ENCODE data around the gene AKAP13.

AKAP13 gene

DNA sequence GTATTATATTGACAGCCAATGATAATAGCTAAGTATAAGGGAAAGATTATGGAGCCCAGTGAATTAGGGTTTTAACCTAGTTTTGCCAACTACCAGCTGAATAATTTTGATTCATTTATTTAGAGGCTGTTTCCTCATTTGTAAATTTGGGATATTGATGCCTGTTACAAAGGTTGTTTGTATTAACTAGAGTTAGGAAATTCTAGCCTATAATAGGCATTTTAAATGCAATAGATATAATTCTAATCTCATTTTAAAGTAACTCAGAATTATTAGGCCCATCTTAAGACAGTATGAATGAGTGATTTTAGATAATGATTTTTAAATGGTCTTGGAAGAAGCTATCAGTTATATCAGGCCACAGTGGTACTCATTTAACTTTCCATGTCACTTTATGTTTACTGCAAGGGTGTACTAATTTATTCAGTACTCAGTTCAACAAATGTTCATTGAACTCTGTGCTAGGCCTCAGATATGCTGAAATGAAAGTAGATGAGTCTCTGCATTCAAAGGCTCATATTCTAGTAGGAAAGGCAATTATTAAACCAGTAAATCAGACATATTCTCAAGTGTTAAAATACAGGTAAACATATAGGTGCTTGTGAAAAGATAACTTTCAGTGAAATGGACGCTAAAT lies 213.5 kb downstream of the AKAP13 start:
- no peak for DNase-seq

GRCh38 chr15:85595804-85596536 lies 215.6 kb downstream of the AKAP13 start:
- no peak for DNase-seq

DNA sequence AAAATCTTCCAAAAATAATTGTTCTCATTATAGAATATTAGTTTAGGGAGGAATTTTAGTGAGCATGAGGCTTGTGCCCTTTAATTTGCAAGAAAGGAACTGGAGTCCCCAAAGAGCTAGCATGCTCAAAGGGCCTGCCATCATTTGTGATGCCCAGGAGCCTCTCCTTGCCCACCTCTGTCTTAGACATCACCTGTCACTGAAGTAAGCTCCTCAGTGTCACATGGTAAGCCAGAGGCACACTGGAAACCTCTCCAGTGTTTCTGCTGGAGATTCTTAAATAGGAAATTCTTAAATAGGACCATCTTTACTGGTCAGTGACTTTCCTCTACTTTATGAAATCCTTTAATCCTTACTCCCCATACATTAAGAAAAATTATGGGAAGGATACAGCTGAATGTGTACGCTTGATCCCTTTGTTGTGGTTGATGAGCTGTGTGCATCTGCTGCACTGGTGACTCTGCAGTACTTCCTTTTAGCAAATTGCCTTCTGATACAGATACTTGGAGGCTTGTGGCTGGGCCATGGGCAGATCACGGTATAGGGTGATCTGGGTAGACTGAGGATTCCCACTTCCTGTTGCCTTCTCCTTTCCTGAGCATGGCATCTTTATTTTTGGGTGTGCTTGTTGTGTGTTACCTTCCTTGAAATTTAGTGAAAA lies 216.9 kb downstream of the AKAP13 start:
- DNase-seq: no peak

- DNase-seq: no peak
These were observed 217.8 kb downstream of the AKAP13 start for GRCh38 chr15:85598219-85598618.

- DNase-seq: no peak
These were observed 218.5 kb downstream of the AKAP13 start for GRCh38 chr15:85598718-85599398.

GRCh38 chr15:85600001-85600400 lies 219.6 kb downstream of the AKAP13 start:
- DNase-seq: no peak

DNA sequence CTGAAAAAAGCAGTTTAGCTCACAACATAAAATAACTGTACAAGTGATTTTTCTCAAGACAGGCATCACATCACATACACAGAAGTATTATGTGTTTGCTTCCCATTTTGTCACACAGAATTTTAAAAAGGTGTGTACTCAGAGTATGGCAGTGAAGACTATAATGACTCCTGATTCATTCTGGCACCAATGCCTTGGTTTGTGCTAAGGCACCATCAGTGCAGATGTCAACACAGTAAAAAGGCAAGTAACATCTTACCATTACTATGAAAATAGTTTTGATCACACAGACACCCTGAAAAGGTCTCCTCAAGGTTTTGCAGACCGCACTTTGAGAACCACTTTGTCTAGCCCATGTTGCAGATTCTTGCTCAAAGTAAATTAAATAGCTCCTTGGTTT lies 222.8 kb downstream of the AKAP13 start:
- DNase-seq: no peak

DNA sequence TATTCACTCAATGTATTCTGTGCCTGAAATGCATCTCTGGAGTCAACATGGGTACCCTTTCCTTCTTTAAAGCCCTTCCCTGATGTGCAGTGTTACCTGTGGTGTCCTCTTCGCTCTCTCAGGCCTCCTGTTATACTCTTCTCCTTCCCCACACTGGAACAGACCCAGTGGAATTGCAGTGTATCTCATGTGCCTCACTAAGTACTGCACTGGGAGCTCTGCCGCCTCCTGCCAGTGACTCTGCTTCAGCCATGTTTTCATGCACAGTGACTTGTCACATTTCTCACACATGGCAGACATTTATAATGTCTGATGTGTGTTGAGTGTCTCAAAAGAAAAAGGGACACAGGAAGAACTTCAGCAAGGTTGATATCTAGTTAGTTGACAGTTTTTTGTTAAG lies 223.3 kb downstream of the AKAP13 start:
- no peak for DNase-seq

DNA sequence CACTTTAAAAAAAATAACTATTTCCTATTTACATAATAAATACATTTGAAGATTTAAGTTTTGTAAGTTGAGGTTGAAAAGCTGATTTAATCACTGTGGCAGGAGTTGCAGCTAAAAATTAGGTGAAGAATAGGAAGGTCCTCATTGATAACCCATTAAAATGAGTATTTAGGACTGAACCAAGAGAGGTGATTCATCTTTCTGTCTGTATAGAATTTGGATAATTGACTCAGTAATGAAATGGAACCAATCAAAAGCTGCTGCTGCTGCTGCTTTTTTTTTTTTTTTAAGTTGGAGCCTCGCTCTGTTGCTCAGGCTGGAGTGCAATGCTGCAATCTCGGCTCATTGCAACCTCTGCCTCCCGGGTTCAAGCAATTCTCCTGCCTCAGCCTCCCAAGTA lies 223.8 kb downstream of the AKAP13 start:
- DNase-seq: no peak

DNA sequence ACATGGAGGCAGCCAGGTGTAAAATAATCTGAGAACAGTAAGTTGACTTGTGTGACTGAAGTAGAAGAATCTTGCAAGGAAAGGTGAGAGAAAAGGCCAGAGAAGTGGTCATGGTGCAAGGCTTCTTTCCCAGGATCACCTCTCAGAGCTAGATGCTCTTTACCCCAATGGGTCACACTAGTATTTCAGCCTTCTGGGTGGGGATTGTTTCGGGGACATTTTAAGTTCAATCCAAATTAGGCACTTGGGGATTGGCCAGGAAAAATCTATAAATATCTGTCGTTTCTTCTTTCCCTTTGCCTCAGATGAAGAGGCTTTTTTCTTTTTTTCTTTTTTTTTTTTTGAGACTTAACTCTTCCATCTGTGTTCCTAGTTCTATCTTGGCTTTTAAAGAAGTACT lies 226.3 kb downstream of the AKAP13 start:
- DNase-seq: no peak

DNA sequence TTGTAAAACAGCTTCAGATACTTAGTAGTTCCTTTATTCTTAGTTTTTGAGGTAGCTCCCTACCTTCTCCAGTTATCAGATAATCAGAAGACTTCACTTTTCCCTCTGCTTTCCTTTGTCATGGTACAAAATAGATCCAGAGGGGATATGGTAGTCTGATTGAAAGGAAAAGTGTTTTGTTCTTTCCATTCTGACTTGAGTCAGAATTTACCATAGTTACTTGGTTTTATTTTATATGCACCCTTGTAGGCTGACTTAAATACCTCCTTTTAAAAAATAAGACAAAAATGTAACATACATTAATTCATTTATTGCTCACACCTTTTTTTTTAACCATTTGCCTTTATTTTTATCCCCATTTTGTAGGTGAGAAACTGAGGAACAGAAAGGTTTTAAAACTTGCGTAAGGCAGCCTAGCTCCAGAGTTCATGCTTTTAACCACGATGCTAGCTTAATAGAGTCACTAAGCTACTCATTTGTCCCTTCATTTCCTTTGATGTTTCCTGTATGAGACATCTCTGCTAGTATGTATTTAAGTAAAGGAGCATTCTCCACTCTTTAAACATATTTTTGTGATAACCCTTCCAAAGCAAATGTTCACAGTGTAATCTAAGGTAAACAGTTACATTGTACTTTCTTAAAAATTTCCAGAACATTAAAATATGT lies 226.9 kb downstream of the AKAP13 start:
- no peak for DNase-seq

GRCh38 chr15:85607842-85608241 lies 227.4 kb downstream of the AKAP13 start:
- no peak for DNase-seq

DNA sequence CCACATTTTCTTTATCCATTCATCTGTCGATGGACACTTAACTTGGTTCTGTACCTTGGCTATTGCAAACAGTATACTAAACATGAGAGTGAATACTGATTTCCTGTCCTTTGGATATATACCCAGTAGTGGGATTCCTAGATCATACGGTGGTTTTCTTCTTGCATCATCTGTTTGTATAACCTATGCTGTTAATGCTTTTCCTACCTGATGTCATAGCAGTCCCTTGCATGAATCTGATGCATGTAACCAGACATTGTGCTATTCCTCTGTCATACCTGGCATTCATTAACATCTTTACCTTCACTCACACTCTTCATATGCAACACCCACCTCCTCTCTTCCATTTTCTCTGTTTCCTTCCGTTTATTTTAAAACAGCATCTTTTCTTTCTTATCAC lies 229.1 kb downstream of the AKAP13 start:
- DNase-seq: no peak

GRCh38 chr15:85611361-85611760 lies 231.0 kb downstream of the AKAP13 start:
- DNase-seq: no peak

DNA sequence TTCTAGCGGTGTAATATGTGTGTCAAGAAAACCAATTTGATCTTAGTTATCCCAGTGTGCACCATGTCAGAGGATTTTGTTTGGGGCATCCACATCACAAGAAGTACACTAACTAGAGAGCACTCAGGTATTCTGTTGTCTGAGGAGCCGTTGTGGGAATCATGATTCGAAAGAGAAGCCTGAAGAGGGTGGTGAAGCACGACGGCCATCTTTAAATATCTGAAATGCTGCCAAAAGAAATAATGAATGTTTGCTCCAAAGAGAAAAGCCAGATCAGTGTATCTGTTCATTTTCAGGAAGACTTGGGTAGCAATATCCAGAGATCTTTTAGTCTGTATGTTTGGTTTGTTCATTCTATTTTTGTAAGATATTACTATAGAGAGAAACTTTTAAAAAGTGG lies 233.7 kb downstream of the AKAP13 start:
- DNase-seq: no peak

- DNase-seq: peak in 1 of 56 donors; percentile 11
These were observed 235.5 kb downstream of the AKAP13 start for GRCh38 chr15:85615930-85616329.

DNA sequence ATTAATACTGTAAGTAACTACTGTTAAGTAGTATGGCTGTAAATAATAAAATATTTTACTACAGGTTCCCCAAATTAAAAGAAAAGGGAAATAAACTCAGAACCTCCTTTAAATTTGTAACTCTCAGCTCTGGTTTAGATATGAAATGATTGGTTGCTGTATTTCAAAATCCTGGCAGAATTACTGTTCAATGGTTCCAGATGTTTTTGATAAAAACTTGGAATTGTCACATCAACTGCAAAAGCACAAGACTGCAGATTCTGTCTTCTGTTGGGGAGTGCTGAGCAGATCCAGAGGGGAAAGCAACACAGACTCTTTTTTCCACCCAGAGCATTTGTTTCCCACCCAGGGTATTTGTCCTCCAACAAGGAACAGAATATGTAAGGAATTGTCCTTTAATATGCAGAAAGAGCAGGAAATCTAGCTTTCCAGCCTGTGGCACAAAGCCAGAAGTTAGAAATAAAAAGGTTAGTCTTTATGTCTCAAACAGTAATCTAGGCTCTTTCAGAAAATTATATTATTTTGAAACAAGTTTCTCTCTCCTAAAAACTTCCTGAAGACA lies 236.2 kb downstream of the AKAP13 start:
- no peak for DNase-seq

DNA sequence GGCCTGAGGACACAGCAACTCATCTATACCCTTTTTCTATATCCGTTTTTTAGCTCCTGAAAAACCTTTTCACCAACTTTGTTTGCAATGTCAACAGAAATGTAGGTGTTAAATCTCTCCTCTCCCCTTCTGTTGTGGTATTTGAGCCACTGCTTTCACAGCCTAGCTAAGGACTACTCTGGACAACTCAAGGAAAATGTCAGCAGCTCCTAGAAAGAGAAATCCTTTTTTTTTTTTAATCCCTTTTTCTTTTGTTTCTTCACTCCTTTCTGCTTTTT lies 237.8 kb downstream of the AKAP13 start:
- DNase-seq: no peak

- peak in 38 of 56 donors; percentile 8 to 68 (median 34) for DNase-seq
These were observed 238.6 kb downstream of the AKAP13 start for GRCh38 chr15:85618956-85619491.

DNA sequence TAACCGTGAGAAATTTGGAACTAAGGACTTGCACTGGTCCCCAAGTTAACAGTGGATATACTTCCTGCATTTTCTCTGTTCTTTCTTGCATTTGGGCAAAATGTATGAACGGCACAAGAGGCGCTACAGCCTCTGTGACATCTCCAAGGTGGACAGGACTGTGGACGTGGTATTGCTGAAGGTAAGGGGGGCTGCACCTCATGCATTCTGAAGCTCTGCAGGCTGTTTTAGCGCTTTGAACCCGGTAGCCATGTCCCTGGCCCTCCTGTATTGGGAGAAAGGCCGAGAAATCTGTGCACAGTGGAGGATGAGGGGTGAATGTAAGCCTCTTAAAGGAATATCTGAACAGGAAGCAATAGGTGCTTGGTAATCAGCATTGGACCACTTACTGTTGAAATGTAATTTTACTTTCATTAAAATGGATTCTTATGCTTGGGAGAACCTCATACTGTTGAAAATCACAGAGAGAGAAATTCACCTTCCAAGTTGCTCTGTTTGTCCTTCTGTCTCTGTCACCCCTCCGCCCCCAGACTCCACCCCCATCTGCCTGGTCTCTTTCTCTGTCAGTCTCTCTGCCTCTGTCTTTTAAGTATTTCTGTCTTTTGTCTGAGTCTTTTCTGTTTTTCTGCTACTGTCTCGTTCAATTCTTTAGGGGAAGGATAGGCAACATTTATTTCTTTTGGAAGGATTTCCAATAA lies 239.7 kb downstream of the AKAP13 start:
- no peak for DNase-seq

GRCh38 chr15:85620690-85621049 lies 240.3 kb downstream of the AKAP13 start:
- DNase-seq: no peak
